ENCODE results near the gene MGRN1. TPM values are rescaled to one million over a fixed set of nuclear protein-coding genes. Genes with fewer than 3 reads are reported as not detected.

The MGRN1 gene
- total RNA-seq, 4 donors from 2014 or later: 40.3 to 75.6 (median 48.5) TPM

DNA sequence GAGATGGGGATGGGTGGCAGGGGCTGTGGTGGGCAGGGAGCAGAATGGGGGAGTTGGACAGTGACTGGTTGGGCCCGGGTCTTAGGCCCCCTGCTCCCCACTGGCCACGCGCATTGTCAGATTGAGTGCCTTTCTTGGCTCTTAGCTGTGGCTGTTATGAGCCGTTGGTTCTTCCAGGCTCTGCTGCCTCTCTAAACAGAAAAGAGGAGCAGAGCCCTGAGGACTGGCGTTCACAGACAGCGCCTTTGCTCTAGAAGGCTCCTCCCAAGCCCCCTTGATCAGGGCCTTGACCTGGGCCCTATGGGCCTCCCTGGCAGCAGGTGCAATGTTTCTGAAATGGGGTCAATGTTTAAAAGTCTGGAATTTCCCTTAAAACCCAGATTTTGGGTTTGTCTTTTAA, 54.0 kb downstream of the MGRN1 start:
- intact Hi-C loops (cut with DNase I): no loop called here
- Histone ChIP-seq H3K27ac (replicated peaks in 1 of 4) (peak overlapping the region in 2 of 4 donors; percentile 76 to 84), H3K4me1 (peaks cover 23 to 46% (median 37%) of the 10 kb centered on the region in 4 donors), H3K4me3 (no peak overlapping the region), H3K9me3 (no peaks in the 10 kb centered on the region), H3K36me3 (peaks cover 13 to 96% (median 75%) of the 10 kb centered on the region in 4 donors), H3K27me3 (no peaks in the 10 kb centered on the region)
- no peak for DNase-seq (ENCODE audit: extremely low spot score)
- TF ChIP-seq, protein P1, sequence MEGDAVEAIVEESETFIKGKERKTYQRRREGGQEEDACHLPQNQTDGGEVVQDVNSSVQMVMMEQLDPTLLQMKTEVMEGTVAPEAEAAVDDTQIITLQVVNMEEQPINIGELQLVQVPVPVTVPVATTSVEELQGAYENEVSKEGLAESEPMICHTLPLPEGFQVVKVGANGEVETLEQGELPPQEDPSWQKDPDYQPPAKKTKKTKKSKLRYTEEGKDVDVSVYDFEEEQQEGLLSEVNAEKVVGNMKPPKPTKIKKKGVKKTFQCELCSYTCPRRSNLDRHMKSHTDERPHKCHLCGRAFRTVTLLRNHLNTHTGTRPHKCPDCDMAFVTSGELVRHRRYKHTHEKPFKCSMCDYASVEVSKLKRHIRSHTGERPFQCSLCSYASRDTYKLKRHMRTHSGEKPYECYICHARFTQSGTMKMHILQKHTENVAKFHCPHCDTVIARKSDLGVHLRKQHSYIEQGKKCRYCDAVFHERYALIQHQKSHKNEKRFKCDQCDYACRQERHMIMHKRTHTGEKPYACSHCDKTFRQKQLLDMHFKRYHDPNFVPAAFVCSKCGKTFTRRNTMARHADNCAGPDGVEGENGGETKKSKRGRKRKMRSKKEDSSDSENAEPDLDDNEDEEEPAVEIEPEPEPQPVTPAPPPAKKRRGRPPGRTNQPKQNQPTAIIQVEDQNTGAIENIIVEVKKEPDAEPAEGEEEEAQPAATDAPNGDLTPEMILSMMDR (IDR thresholded peaks at IDR 0.05): no peak
- TF ChIP-seq POLR2AphosphoS5 (IDR thresholded peaks at IDR 0.05) (no peak), EP300 (IDR thresholded peaks at IDR 0.05) (no peak), POLR2A (IDR thresholded peaks at IDR 0.05; ENCODE audit: low read depth) (no peak)
- 78% methylated on average over 6 of the region's 6 CpGs for whole genome bisulfite sequencing

DNA sequence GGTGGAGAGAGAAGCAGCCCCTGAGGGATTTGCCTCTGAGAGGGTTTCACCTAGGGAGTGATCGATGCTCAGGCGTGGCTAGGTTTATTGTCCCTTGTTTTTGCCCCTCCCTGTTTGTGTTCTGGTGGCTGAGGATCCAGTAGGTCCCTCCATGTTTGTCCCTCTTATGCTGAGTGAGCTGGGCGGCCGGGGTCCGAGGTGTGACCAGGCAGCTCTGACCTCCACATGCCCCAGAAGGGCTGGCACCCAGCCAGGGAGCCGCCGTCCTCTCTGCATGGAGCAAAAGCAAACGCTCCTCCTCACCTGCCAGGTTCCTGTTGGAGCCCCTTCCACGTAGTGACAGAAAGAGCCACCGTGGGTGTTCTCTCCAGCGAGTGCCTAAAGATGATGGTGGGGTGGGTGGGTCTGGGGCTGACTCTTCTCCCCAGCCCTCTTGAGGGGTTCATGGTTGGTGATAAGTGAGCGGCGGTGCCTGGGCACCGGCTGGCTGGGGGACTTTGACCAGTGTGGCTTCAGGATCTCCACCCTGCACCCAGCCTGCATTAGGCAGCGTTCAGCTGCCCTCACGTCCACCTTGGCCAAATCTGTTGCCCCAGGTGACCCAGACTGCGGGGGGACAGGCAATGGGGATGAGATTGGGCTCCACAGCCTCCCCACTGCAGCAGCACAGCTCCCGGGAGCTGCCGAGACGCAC, 54.7 kb downstream of the MGRN1 start:
- Histone ChIP-seq H3K9me3 (no peaks in the 10 kb centered on the region), H3K36me3 (peaks cover 16 to 96% (median 75%) of the 10 kb centered on the region in 4 donors), H3K27ac (replicated peaks in 1 of 4) (peak overlapping the region; percentile 43 to 84 (median 77)), H3K27me3 (no peaks in the 10 kb centered on the region), H3K4me1 (peaks cover 23 to 49% (median 37%) of the 10 kb centered on the region in 4 donors), H3K4me3 (peak overlapping the region; percentile 32 to 52 (median 42))
- WGBS: 70% methylated on average over 14 of the region's 20 CpGs
- TF ChIP-seq POLR2AphosphoS5 (IDR thresholded peaks at IDR 0.05) (no peak), EP300 (IDR thresholded peaks at IDR 0.05) (no peak), POLR2A (IDR thresholded peaks at IDR 0.05; ENCODE audit: low read depth) (no peak)
- TF ChIP-seq, protein P1 (IDR thresholded peaks at IDR 0.05): no peak
- DNase-seq (ENCODE audit: extremely low spot score): no peak
- intact Hi-C loops (cut with DNase I): no loop called here

DNA sequence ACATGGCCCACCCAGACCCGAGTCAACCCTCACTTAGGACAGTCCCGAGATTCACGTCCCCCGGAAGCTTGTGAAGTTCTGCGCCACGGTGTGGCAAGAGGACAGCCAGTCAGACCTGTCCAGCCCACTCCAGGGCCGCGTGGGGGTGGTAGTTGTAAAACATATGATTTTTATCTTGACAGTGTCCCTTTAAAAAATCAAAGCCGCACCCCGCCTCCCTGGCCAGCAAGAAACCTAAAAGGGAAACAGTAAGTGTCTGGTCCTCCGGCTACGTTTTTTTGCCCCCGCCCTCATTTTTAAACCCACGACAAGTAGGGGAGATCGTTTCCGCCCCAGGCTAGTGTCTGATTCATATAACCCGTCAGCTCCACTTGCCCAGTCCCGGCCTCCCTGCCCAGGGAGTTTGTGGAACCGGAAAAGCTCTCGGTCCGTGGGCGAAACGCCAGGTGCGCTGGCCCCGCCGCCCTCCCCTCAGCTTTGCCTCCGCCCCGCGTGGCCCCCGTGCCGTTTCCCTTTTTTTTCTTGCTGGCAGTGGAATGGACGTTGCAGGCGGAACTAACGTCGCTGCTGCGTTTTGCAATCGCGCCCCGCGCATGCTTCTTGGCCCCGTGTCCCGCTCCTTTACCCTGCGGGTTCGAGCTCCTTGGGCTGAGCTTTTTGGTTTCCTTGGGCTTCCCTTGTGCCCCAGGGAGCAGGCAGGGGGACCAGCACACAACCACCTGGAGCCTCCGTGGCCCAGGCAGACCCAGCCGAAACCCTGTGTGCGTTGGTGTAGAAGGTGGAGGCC, 55.4 kb downstream of the MGRN1 start:
- WGBS: 72% methylated on average over 39 of the region's 47 CpGs
- H3K4me1 ChIP-seq: peaks cover 23 to 49% (median 37%) of the 10 kb centered on the region in 4 donors
- H3K4me3 ChIP-seq: peak overlapping the region; percentile 32 to 52 (median 42)
- DNase-seq (ENCODE audit: extremely low spot score): no peak
- H3K9me3 ChIP-seq: no peaks in the 10 kb centered on the region
- TF ChIP-seq EP300 (IDR thresholded peaks at IDR 0.05) (no peak), POLR2AphosphoS5 (IDR thresholded peaks at IDR 0.05) (peak; percentile 39 to 47)
- TF ChIP-seq, protein P1 (IDR thresholded peaks at IDR 0.05): no peak
- intact Hi-C loops (cut with DNase I): loop anchor here (5.0 kb wide), 1 partner anchor 68 kb away; the partner anchor contains the start of gene UBALD1
- H3K27me3 ChIP-seq: no peaks in the 10 kb centered on the region
- peak overlapping the region; percentile 43 to 84 (median 77) for H3K27ac ChIP-seq (replicated peaks in 1 of 4)
- peaks cover 17 to 99% (median 79%) of the 10 kb centered on the region in 4 donors for H3K36me3 ChIP-seq

DNA sequence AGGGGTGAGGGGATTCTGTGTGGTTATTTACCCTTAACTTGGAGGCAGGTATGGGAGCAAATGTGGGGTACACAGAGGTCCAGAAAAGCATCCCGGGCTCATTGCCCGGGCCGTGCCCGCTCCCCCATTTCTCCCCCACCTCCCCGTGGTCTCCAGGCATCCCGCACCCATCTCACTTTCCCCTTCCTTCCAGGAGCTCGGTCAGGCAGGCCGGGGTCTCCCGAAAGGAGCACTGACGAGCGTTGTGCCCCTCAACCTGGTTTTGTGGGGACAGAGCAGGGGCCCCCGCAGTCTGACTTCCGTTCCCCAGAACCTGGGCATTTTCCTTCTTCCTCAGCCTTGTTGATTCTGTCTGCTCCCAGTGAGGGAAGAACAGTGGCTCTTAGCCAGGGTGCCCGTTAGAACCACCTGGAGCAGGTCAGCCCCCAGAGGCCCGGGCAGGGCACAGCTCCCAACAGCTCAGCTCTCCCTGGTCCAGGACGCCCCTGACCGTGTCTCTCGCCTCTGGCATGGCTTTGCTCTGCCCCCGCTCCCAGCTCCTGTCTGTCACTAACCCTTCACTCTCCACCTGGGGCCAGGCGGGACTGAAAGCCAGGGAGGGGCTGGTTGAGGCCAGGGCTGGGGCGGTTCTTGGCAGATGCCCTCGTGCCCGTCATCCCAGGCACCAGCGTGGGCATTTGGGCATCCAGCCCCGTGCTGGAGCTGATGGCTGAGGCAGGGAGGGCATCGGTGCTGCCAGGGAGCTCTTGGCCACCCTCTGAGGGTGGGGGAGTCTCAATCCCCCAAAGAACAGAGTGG, 56.2 kb downstream of the MGRN1 start:
- TF ChIP-seq POLR2A (IDR thresholded peaks at IDR 0.05; ENCODE audit: low read depth) (no peak), POLR2AphosphoS5 (IDR thresholded peaks at IDR 0.05) (no peak), EP300 (IDR thresholded peaks at IDR 0.05) (no peak)
- TF ChIP-seq, protein P1 (IDR thresholded peaks at IDR 0.05): no peak
- H3K4me1 ChIP-seq: peaks cover 23 to 49% (median 37%) of the 10 kb centered on the region in 4 donors
- H3K27ac ChIP-seq (replicated peaks in 1 of 4): peak overlapping the region; percentile 43 to 84 (median 77)
- H3K36me3 ChIP-seq: peaks cover 11 to 99% (median 81%) of the 10 kb centered on the region in 4 donors
- no peaks in the 10 kb centered on the region for H3K9me3 ChIP-seq
- peak overlapping the region; percentile 32 to 52 (median 42) for H3K4me3 ChIP-seq
- intact Hi-C loops (cut with DNase I): loop anchor here (5.0 kb wide), 1 partner anchor 69 kb away; the partner anchor contains the start of gene UBALD1
- DNase-seq (ENCODE audit: extremely low spot score): no peak
- 88% methylated on average over 23 of the region's 26 CpGs for WGBS
- no peaks in the 10 kb centered on the region for H3K27me3 ChIP-seq

Data from esophagus muscularis mucosa (tissue), 4 donors.